DND-41 (cell line): ENCODE data around the gene POLR2B.

Experiments
- ATAC-seq: fragments of 200-7000 bp; cut with Tn5 transposase; 3 replicates; pipeline ENCODE4 v1.9.1; 2021; ENCODE audit warnings: low read depth; ENCODE audit not compliant: insufficient read depth
- DNase-seq: peaks from one replicate; pipeline ENCODE4 v3.0.0-alpha.2; 2020
- H2AFZ ChIP-seq: 2 replicates; pipeline ENCODE4 v1.6.0; 2012; ENCODE audit warnings: low read depth, low read length
- H3K27ac ChIP-seq: 2 replicates; pipeline ENCODE4 v1.5.1; 2012; ENCODE audit warnings: low read length, inconsistent platforms
- H3K27me3 ChIP-seq: fragments of 200-600 bp; sonication (generic); 2 replicates; pipeline ENCODE4 v1.6.0; 2012; ENCODE audit warnings: low read length, mild to moderate bottlenecking, inconsistent platforms; ENCODE audit not compliant: insufficient read depth, poor library complexity
- H3K36me3 ChIP-seq: 2 replicates; pipeline ENCODE4 v1.5.1; 2012; ENCODE audit warnings: low read length, inconsistent platforms; ENCODE audit not compliant: insufficient read depth
- H3K4me1 ChIP-seq: 2 replicates; pipeline ENCODE4 v1.5.1; 2012; ENCODE audit warnings: mild to moderate bottlenecking, low read length; ENCODE audit not compliant: insufficient read depth
- H3K4me2 ChIP-seq: 2 replicates; pipeline ENCODE4 v1.6.0; 2012; ENCODE audit warnings: mild to moderate bottlenecking, moderate library complexity, low read length, inconsistent platforms; ENCODE audit not compliant: insufficient read depth
- H3K4me3 ChIP-seq, 2 experiments: fragments of 200-600 bp in 1 of 2; shearing (Covaris generic) in 1 of 2; 2 replicates each; pipeline ENCODE4 v1.5.1; 2012 to 2016; ENCODE audit warnings: inconsistent platforms in 2 of 2, low read length in 2 of 2, mild to moderate bottlenecking in 2 of 2, low read depth in 1 of 2, moderate library complexity in 1 of 2
- H3K79me2 ChIP-seq: 2 replicates; pipeline ENCODE4 v1.6.0; 2012; ENCODE audit warnings: low read length, inconsistent platforms; ENCODE audit not compliant: insufficient read depth
- H3K9ac ChIP-seq: 2 replicates; pipeline ENCODE4 v1.6.0; 2012; ENCODE audit warnings: low read depth, mild to moderate bottlenecking, inconsistent platforms, low read length, moderate library complexity
- H3K9me3 ChIP-seq: 2 replicates; pipeline ENCODE4 v1.5.1; 2012; ENCODE audit warnings: low read length, moderate library complexity, mild to moderate bottlenecking, inconsistent platforms; ENCODE audit not compliant: insufficient read depth, severe bottlenecking
- H4K20me1 ChIP-seq: 2 replicates; pipeline ENCODE4 v1.6.0; 2012; ENCODE audit warnings: low read length; ENCODE audit not compliant: insufficient read depth
- CTCF ChIP-seq: IDR thresholded peaks from 2 replicates; pipeline ENCODE4 v1.5.1; 2012; ENCODE audit warnings: borderline replicate concordance, low read length, moderate library complexity, mild to moderate bottlenecking; ENCODE audit not compliant: poor library complexity, severe bottlenecking; ENCODE audit errors: extremely low read depth
- EZH2 ChIP-seq: IDR thresholded peaks from 3 replicates; pipeline ENCODE4 v1.6.1; 2012; ENCODE audit warnings: borderline replicate concordance, low read depth, mild to moderate bottlenecking, moderate library complexity, low read length, inconsistent platforms; ENCODE audit not compliant: severe bottlenecking

Gene POLR2B

DNA sequence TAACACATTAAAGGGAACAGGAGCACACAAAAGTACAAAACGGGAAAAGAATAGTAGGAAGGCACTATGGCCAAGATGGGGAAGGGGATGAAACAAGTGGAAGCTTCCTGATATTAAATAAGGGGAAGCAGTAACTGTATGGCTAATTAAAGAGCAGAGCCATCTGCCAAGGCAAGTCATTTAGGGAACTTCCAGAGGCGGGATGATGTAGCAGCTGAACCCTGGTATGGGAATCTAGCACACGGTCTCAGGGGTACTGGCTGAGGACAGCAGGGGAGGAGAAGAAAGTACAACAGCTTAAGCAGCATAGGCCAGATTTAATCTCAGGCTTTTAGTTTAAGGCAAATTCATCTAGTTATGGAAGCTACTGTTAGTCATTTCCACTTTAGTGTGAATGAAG lies 72.4 kb downstream of the POLR2B start:
- H3K4me1 ChIP-seq: no peaks in the 10 kb centered on the region
- no peak overlapping the region for H2AFZ ChIP-seq
- no peaks in the 10 kb centered on the region for H4K20me1 ChIP-seq
- ATAC-seq (no peak), DNase-seq (no peak)
- no peak for TF ChIP-seq EZH2
- H3K4me2 ChIP-seq: no peak overlapping the region
- H3K9ac ChIP-seq: no peak overlapping the region
- H3K27ac ChIP-seq: no peak overlapping the region
- H3K36me3 ChIP-seq: no peaks in the 10 kb centered on the region
- no peaks in the 10 kb centered on the region for H3K27me3 ChIP-seq
- no peaks in the 10 kb centered on the region for H3K79me2 ChIP-seq
- no peak overlapping the region for H3K4me3 ChIP-seq
- H3K9me3 ChIP-seq: no peaks in the 10 kb centered on the region

DNA sequence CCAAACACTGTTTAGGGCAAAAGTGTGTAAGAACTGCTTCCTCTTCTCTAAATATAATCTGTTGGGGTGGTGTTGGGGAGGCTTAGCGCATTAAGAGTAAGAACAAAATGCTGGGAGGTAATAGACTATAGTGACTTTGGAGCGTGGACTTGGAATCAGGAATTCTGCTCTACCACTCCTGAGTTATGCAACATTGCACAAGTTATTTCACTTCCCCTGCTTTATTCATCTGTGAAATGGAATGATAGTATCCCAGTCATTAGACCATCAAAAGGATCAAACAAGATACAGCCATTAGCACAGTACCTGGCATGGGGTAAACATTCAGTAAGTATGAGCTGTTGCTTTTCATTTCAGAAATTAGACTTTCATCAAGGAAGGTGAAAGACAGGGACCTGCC lies 72.8 kb downstream of the POLR2B start:
- Histone ChIP-seq H3K9ac (no peak overlapping the region), H4K20me1 (no peaks in the 10 kb centered on the region), H3K4me1 (no peaks in the 10 kb centered on the region), H3K27me3 (no peaks in the 10 kb centered on the region), H3K27ac (no peak overlapping the region), H3K4me2 (no peak overlapping the region), H2AFZ (no peak overlapping the region), H3K79me2 (no peaks in the 10 kb centered on the region), H3K36me3 (no peaks in the 10 kb centered on the region), H3K4me3 (no peak overlapping the region), H3K9me3 (no peaks in the 10 kb centered on the region)
- TF ChIP-seq EZH2 (no peak), CTCF (no peak)
- DNase-seq: no peak
- ATAC-seq: no peak

DNA sequence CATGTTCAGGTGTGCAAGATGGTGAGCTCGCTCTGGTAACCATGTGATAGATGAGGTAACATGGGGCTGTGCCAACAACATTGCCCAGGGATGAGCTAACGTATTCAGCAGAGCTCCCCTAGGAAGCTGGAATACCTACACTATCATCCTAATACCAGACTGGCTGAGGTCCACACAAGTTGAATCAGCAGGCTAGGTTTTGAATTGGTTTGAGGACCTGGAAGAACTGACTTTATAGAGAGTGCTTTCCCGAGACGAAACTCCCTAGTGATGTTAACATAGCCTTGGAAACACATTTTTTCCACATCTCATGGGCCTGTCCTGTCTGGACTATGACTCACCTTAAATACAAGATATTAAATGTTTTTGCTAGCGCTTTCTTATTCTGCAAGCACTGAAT lies 74.8 kb downstream of the POLR2B start:
- Histone ChIP-seq H3K4me3 (no peak overlapping the region), H3K79me2 (no peaks in the 10 kb centered on the region), H3K27ac (no peak overlapping the region), H3K4me1 (no peaks in the 10 kb centered on the region), H3K9ac (no peak overlapping the region), H3K9me3 (no peaks in the 10 kb centered on the region), H4K20me1 (no peaks in the 10 kb centered on the region), H2AFZ (no peak overlapping the region), H3K27me3 (no peaks in the 10 kb centered on the region), H3K4me2 (no peak overlapping the region), H3K36me3 (no peaks in the 10 kb centered on the region)
- ATAC-seq (no peak), DNase-seq (no peak)
- no peak for TF ChIP-seq EZH2
- TF ChIP-seq CTCF: no peak

- Histone ChIP-seq H3K27me3 (no peaks in the 10 kb centered on the region), H2AFZ (no peak overlapping the region), H3K27ac (no peak overlapping the region), H4K20me1 (no peaks in the 10 kb centered on the region), H3K9me3 (no peaks in the 10 kb centered on the region), H3K9ac (no peak overlapping the region), H3K4me2 (no peak overlapping the region), H3K36me3 (no peaks in the 10 kb centered on the region), H3K4me3 (no peak overlapping the region), H3K4me1 (no peaks in the 10 kb centered on the region), H3K79me2 (no peaks in the 10 kb centered on the region)
- no peak for ATAC-seq
- TF ChIP-seq CTCF (no peak), EZH2 (no peak)
- DNase-seq: no peak
Measured at GRCh38 chr4:57055886-57056285, 77.2 kb downstream of the POLR2B start.
